HG03521 (cell line): ENCODE data around the gene NFAM1.

Source experiments
- ATAC-seq: cut with Tn5 transposase; IDR thresholded peaks from one replicate; pipeline ENCODE4 v1.9.1; 2021; ENCODE audit warnings: mild to moderate bottlenecking, moderate library complexity; ENCODE audit not compliant: unreplicated experiment

The NFAM1 gene

DNA sequence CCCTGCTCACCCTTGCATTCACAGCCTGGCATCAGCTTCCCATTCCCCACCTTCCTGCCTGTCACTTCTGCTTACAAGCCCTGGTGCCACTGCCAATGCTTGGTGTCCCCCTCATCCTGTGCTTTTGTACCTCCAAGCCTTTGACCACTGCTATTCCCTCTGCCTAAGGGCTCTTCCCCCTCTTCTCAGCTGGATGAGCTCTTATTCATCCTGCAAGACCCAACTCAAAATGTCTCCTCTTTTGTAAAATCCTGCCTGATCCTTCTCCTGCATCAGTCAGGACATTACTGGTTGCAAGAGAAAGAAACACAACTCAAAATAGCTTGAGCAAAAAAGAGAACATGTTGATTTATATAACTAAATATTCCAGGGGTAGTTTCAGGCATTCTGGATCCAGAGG is 94.8 kb downstream of the NFAM1 start:
- no peak for ATAC-seq

DNA sequence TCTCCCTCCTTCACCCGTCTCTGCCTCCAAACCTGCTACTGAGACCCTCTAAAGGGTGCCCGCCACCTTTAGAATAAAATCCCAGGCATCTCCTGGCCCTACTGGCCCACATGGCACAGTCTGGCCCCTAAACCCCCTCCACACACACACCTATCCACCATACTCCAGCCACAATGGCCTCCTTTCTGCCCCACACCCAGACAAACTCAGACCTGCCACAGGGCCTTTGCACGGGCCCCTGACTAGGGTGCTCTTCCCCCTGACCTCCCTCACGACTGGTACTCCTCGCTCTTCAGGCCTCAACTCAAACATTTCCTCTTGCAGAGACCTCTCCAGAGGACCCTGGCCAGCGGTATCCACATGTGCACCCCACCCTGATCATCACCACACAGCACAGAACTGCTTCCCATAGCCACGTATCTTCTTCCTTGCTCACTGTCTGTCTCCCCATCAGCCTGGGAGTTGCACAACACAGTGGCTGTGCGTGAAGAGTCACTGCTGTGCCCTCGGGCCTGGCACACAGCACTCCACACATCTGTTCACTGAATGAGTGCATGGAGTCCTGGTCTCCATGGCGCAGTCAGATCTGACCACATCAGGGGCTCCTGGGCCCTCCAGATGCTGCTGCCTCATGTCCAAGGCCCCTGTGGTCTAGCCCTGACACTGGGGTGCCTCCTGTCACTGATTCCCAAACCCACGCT is 95.5 kb downstream of the NFAM1 start:
- ATAC-seq: no peak

DNA sequence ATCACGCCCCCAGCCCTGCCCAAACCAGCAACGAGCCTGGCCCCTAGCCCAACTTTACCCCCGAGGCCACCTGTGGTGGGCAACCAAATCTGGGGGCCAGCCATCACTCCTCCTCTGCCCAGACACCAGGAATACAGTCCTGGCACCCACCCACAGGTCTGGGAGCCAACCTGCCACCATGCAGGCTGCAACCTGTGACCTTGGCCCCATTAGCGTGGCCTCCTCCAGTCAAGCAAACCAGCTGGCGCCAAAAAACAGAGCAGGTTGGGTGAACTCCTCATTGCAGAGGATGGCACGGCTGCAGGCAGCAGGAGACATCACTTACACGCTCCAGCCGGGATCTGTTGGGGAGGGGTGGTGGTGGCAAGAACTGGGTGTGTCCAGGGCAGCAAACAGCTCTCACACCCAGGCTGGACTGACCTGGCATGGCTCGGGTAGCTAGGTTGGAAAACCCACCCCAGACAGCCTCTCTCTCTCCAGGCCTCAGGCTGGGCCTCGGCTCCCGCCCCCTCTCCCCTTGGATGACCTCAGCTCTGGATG is 96.3 kb downstream of the NFAM1 start:
- ATAC-seq: no peak

DNA sequence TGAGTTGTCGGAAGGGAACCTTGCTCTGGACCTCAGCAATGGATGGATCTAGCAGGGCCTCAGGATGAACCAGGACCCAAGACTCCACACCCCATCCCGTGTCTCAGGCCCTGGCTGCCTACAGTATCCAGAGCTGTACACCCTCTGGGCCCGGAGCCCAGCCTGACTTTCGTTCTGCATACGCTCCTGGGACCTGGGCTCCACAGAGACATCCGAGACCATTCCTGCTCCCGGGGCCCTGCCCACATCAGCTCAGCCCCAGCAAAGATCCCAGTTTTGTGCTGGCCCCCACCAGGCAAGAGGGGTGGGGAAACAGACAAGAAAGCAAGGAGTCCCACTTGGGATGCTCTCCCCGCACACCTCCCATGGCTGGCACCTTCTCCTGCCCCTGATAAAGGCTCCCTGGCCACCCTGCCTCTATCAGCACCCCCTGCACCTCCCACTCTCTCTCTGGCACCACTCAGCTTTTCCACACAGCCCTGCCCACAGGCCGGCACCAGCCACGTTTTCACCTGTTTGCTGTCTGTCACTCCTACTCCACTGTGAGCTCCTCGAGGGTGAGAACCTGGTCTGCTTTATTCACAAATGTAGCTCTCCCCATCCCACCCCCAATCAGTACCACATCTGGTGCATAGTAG is 97.2 kb downstream of the NFAM1 start:
- ATAC-seq: no peak

DNA sequence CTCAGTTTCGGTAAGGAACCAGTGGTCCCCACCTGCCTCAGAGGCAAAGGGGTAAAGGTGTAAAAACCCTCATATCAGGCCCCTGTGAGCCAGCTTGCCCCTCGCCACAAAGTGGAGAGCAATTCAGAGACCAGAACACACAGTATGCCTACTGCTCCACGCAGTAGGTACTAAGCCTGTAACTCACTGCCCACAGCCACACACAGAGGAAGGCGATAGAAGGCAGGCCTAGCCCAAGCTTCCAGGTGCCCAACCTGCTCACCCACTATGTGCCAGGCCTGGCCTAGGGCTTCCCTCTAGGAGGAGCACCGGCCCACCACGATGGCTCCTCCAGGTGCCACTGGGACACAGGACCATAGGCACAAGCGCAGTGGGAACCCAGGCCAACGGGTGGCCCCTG is 98.7 kb downstream of the NFAM1 start:
- ATAC-seq: no peak

DNA sequence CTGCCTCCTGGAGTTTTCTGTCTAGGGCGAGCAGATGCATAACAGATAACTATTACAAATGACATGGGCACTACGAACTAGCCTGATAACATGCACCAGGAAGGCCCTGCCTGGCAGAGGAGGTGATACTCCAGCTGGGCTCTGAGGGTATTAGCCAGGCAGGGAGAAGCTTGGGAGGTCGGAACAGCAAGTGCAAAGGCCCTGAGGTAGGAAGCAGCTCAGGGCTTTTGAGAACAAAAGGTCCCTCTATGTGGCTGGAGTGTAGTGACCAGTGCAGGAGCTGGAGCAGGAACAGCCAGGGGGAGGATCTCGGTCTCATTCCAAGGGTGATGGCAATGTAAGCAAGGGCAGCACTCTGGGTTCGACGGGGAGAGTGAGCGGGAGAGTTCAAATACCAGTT is 100.1 kb downstream of the NFAM1 start:
- ATAC-seq: no peak

DNA sequence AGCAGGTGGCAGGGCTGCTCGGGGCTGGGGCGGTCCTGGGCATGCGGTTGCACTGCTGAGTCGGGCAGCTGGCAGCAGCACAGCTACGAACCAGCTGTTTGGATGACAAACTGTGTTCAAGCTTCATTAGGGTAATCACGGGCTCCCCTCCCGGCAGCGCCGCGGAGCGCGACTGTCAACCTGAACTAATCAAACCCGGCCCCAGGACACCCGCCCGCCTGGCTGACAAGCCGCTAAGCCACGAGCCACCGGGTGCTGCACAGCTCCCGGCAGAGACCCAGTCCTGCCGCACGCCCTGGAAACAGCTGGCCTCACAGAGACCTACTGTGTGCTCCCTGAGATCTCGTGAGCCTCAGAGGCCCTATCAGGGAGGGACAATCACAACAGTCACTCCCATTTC is 101.2 kb downstream of the NFAM1 start:
- ATAC-seq: no peak
